ENCODE data around the gene TARM1. TPM values are rescaled to one million over a fixed set of nuclear protein-coding genes. Genes with fewer than 3 reads are reported as not detected.
"Not testable (repeated sequence)": the region's sequence is repeated elsewhere in the genome, so short reads cannot be mapped to it uniquely, and the experiment has no call there.

The TARM1 gene
- total RNA-seq, 1 donor from 2014 or later: not detected

GRCh38 chr19:54041969-54042606 is 39.1 kb downstream of the TARM1 start:
- Mint-ChIP-seq H3K4me1 (no peaks in the 10 kb centered on the region), H3K36me3 (ENCODE audit: low read depth) (no peaks in the 10 kb centered on the region), H3K27me3 (peaks cover 16% of the 10 kb centered on the region), H3K9me3 (no peaks in the 10 kb centered on the region), H3K27ac (no peak overlapping the region), H3K4me3 (no peak overlapping the region)
- ATAC-seq (ENCODE audit: low read depth) (no peak), DNase-seq (no peak)
- ChIA-PET CTCF (no interaction called here), POLR2A (no interaction called here)
- intact Hi-C loops (cut with micrococcal nuclease): no loop called here
- no peak for TF ChIP-seq CTCF (IDR thresholded peaks at IDR 0.05)

- H3K36me3 Mint-ChIP-seq (ENCODE audit: low read depth): no peaks in the 10 kb centered on the region
- no peak overlapping the region for H3K4me3 Mint-ChIP-seq
- DNase-seq (no peak), ATAC-seq (ENCODE audit: low read depth) (no peak)
- H3K4me1 Mint-ChIP-seq: no peaks in the 10 kb centered on the region
- ChIA-PET POLR2A (no interaction called here), CTCF (no interaction called here)
- intact Hi-C loops (cut with micrococcal nuclease): no loop called here
- H3K27me3 Mint-ChIP-seq: peaks cover 13% of the 10 kb centered on the region
- H3K9me3 Mint-ChIP-seq: no peaks in the 10 kb centered on the region
- TF ChIP-seq CTCF (IDR thresholded peaks at IDR 0.05): no peak
- H3K27ac Mint-ChIP-seq: no peak overlapping the region
Measured at GRCh38 chr19:54040003-54040402, 41.2 kb downstream of the TARM1 start.

DNA sequence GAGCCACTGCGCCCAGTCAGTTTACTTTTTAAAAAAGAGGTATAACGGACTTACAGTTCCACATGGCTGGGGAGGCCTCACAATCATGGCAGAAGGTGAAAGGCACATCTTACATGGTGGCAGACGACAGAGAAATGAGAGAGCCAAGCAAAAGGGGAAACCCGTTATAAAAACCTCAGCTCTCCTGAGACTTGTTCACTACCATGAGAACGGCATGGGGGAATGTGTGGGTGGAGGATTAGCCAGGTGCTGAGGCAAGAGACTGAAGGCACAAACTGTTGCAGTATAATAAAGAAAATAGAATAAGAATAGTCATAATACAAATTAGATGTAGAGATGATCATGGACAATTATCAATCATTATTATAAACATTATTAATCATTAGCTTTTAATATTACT is 44.6 kb downstream of the TARM1 start:
- ATAC-seq (ENCODE audit: low read depth); H3K36me3 Mint-ChIP-seq (ENCODE audit: low read depth); intact Hi-C loops (cut with micrococcal nuclease); H3K4me1 Mint-ChIP-seq; DNase-seq; H3K4me3 Mint-ChIP-seq; H3K27ac Mint-ChIP-seq; H3K9me3 Mint-ChIP-seq; CTCF ChIA-PET; H3K27me3 Mint-ChIP-seq; POLR2A ChIA-PET: not testable (repeated sequence)

- ChIA-PET CTCF (interaction anchor here (1.1 kb wide), 1 partner anchor 194 kb away, joined by 3 read pairs; no protein-coding TSS in a partner anchor), POLR2A (no interaction called here)
- no peak for DNase-seq
- no peaks in the 10 kb centered on the region for H3K9me3 Mint-ChIP-seq
- no peak overlapping the region for H3K4me3 Mint-ChIP-seq
- H3K27ac Mint-ChIP-seq: no peak overlapping the region
- intact Hi-C loops (cut with micrococcal nuclease): no loop called here
- H3K4me1 Mint-ChIP-seq: no peaks in the 10 kb centered on the region
- ATAC-seq (ENCODE audit: low read depth): no peak
- H3K27me3 Mint-ChIP-seq: peaks cover 7% of the 10 kb centered on the region
- no peaks in the 10 kb centered on the region for H3K36me3 Mint-ChIP-seq (ENCODE audit: low read depth)
- no peak for TF ChIP-seq CTCF (IDR thresholded peaks at IDR 0.05)
Measured at GRCh38 chr19:54035215-54036178, 45.7 kb downstream of the TARM1 start.

GRCh38 chr19:54030895-54031586 is 50.1 kb downstream of the TARM1 start:
- no peak overlapping the region for H3K27ac Mint-ChIP-seq
- intact Hi-C loops (cut with micrococcal nuclease): loop anchor here (1.0 kb wide), 1 partner anchor 258 kb away; no protein-coding TSS in a partner anchor
- ChIA-PET POLR2A (no interaction called here), CTCF (interaction anchor here (1.2 kb wide), 1 partner anchor 238 kb away, joined by 4 read pairs; no protein-coding TSS in a partner anchor)
- no peaks in the 10 kb centered on the region for H3K36me3 Mint-ChIP-seq (ENCODE audit: low read depth)
- no peak for DNase-seq
- H3K9me3 Mint-ChIP-seq: no peaks in the 10 kb centered on the region
- no peak overlapping the region for H3K4me3 Mint-ChIP-seq
- no peaks in the 10 kb centered on the region for H3K4me1 Mint-ChIP-seq
- TF ChIP-seq CTCF (IDR thresholded peaks at IDR 0.05): no peak
- H3K27me3 Mint-ChIP-seq: peaks cover 9% of the 10 kb centered on the region
- no peak for ATAC-seq (ENCODE audit: low read depth)
